Liver (tissue), 9 donors: Measurements from ENCODE around the gene HOMER3. TPM values are rescaled to one million over a fixed set of nuclear protein-coding genes. Genes with fewer than 3 reads are reported as not detected.

Experiments used
- DNase-seq: peaks from one replicate; pipeline ENCODE4 v3.0.0-alpha.2; 2017; ENCODE audit warnings: low spot score
- H3K27ac ChIP-seq, 2 donors: one replicate each; pipeline ENCODE4 v1.7.0; 2013; ENCODE audit warnings: inconsistent platforms in 2 of 2, low read length in 2 of 2, control low read depth in 1 of 2, low read depth in 1 of 2, mild to moderate bottlenecking in 1 of 2
- H3K27me3 ChIP-seq, 4 donors: one replicate each; pipeline versions ENCODE4 v1.6.1 to v1.7.0; 2013; ENCODE audit warnings: low read length in 3 of 4, inconsistent platforms in 1 of 4, mild to moderate bottlenecking in 1 of 4, moderate library complexity in 1 of 4; ENCODE audit not compliant: control insufficient read depth in 4 of 4, insufficient read depth in 4 of 4
- H3K36me3 ChIP-seq, 4 donors: one replicate each; pipeline versions ENCODE4 v1.6.1 to v1.7.0; 2013; ENCODE audit warnings: low read length in 3 of 4, mild to moderate bottlenecking in 3 of 4, low read depth in 1 of 4, moderate library complexity in 1 of 4; ENCODE audit not compliant: control insufficient read depth in 4 of 4, insufficient read depth in 3 of 4
- H3K4me1 ChIP-seq, 4 donors: one replicate each; pipeline versions ENCODE4 v1.6.1 to v1.7.0; 2013; ENCODE audit warnings: low read length in 3 of 4, mild to moderate bottlenecking in 3 of 4, moderate library complexity in 1 of 4; ENCODE audit not compliant: control insufficient read depth in 4 of 4, insufficient read depth in 4 of 4
- H3K4me3 ChIP-seq, 3 donors: one replicate each; pipeline versions ENCODE4 v1.6.1 to v1.7.0; 2013; ENCODE audit warnings: low read length in 3 of 3, control low read depth in 1 of 3, low read depth in 1 of 3, mild to moderate bottlenecking in 1 of 3
- H3K9ac ChIP-seq, 2 donors: one replicate each; pipeline ENCODE4 v1.7.0; 2013; ENCODE audit warnings: low read length in 2 of 2, mild to moderate bottlenecking in 2 of 2, moderate library complexity in 2 of 2, control low read depth in 1 of 2, low read depth in 1 of 2
- H3K9me3 ChIP-seq, 4 donors: one replicate each; pipeline versions ENCODE4 v1.6.1 to v1.7.0; 2013; ENCODE audit warnings: low read length in 3 of 4; ENCODE audit not compliant: control insufficient read depth in 4 of 4
- ATF3 ChIP-seq: IDR thresholded peaks from 2 replicates; pipeline ENCODE4 v1.6.1; 2016; ENCODE audit warnings: antibody characterized with exemption
- CTCF ChIP-seq: fragments of 150-350 bp; IDR thresholded peaks from 2 replicates; pipeline ENCODE4 v1.5.1; 2017; ENCODE audit warnings: improper control_type of control experiment, low read depth, low read length; ENCODE audit not compliant: missing input control
- EGR1 ChIP-seq, 2 donors: IDR thresholded peaks; 2 replicates each; pipeline ENCODE4 v1.6.1; 2016 to 2018; ENCODE audit warnings: antibody characterized with exemption in 2 of 2, low read depth in 2 of 2
- FOXA1 ChIP-seq: IDR thresholded peaks from 2 replicates; pipeline ENCODE4 v1.6.1; 2016; ENCODE audit warnings: antibody characterized with exemption
- FOXA2 ChIP-seq: IDR thresholded peaks from 2 replicates; pipeline ENCODE4 v1.6.1; 2016; ENCODE audit warnings: antibody characterized with exemption
- GABPA ChIP-seq, 2 donors: IDR thresholded peaks in 1 of 2; conservative IDR thresholded peaks in 1 of 2; 2 replicates each; pipeline ENCODE4 v1.6.1; 2016; ENCODE audit warnings: antibody characterized with exemption in 2 of 2, mild to moderate bottlenecking in 1 of 2, moderate library complexity in 1 of 2
- HNF4A ChIP-seq, 2 donors: conservative IDR thresholded peaks; 2 replicates each; pipeline ENCODE4 v1.6.1; 2016; ENCODE audit warnings: antibody characterized with exemption in 2 of 2, mild to moderate bottlenecking in 2 of 2
- HNF4G ChIP-seq: IDR thresholded peaks from 2 replicates; pipeline ENCODE4 v1.6.1; 2016; ENCODE audit warnings: antibody characterized with exemption
- JUND ChIP-seq, 2 donors: IDR thresholded peaks; 2 replicates each; pipeline ENCODE4 v1.6.1; 2016; ENCODE audit warnings: antibody characterized with exemption in 2 of 2
- MAX ChIP-seq: IDR thresholded peaks from 2 replicates; pipeline ENCODE4 v1.6.1; 2016; ENCODE audit warnings: antibody characterized with exemption
- NR2F2 ChIP-seq: IDR thresholded peaks from 2 replicates; pipeline ENCODE4 v1.6.1; 2016; ENCODE audit warnings: antibody characterized with exemption
- RAD21 ChIP-seq, 2 donors: IDR thresholded peaks; 2 replicates each; pipeline ENCODE4 v1.6.1; 2016; ENCODE audit warnings: antibody characterized with exemption in 2 of 2, mild to moderate bottlenecking in 2 of 2
- REST ChIP-seq: IDR thresholded peaks from 2 replicates; pipeline ENCODE4 v1.6.1; 2016; ENCODE audit warnings: antibody characterized with exemption, mild to moderate bottlenecking
- RXRA ChIP-seq, 2 donors: IDR thresholded peaks; 2 replicates each; pipeline ENCODE4 v1.6.1; 2017 to 2018; ENCODE audit warnings: antibody characterized with exemption in 2 of 2, mild to moderate bottlenecking in 1 of 2
- SP1 ChIP-seq: IDR thresholded peaks from 2 replicates; pipeline ENCODE4 v1.6.1; 2018; ENCODE audit warnings: antibody characterized with exemption, mild to moderate bottlenecking
- TAF1 ChIP-seq: conservative IDR thresholded peaks from 2 replicates; pipeline ENCODE4 v1.6.1; 2016; ENCODE audit warnings: antibody characterized with exemption, mild to moderate bottlenecking
- YY1 ChIP-seq: IDR thresholded peaks from 2 replicates; pipeline ENCODE4 v1.6.1; 2016; ENCODE audit warnings: antibody characterized with exemption, mild to moderate bottlenecking
- ZBTB33 ChIP-seq: IDR thresholded peaks from 2 replicates; pipeline ENCODE4 v1.6.1; 2016; ENCODE audit warnings: antibody characterized with exemption
- WGBS: extraction: QIAGEN DNeasy Blood & Tissue Kit; methylation state at CpG from one replicate; pipeline ENCODE4 v1.1.7; 2013; 5-methylcytosine and 5-hydroxymethylcytosine counted together
- polyA plus RNA-seq, 2 donors: library from polyadenylated mRNA; stranded (reverse) in 1 of 2; unstranded in 1 of 2; fragments of 200-250 nt in 1 of 2; fragments of >200 nt in 1 of 2; fragmentation: Nextera tagmentation in 1 of 2; extraction: Ambion mirVana in 1 of 2; gene quantifications; one replicate each; pipeline versions ENCODE4 v1.2.1 to v1.2.3, GENCODE V29; 2013 to 2015
- total RNA-seq, 2 donors: library from RNA; depleted of rRNA; stranded (reverse); fragments of >200 nt; gene quantifications; one replicate each; pipeline ENCODE4 v1.2.3, GENCODE V29; 2014
- donor health status: healthy.
- donor health status: healthy.
- donor health status: healthy.
- donor health status: healthy.
- donor health status: healthy.

Gene HOMER3
- total and polyA plus RNA-seq, 4 donors = 0.18 to 5.4 (median 3.5) TPM

GRCh38 chr19:18901491-18901890 is 39.5 kb downstream of the HOMER3 start:
- 95% methylated on average over 7 of the region's 7 CpGs for WGBS
- peaks cover under 1 to 59% (median 15%) of the 10 kb centered on the region in 4 donors for H3K36me3 ChIP-seq
- TF ChIP-seq YY1 = no peak
- no peak for TF ChIP-seq FOXA1
- TF ChIP-seq FOXA2 = no peak
- no peak for TF ChIP-seq CTCF
- no peak for TF ChIP-seq SP1
- TF ChIP-seq GABPA (IDR thresholded peaks at IDR 0.05 in 1 of 2, conservative IDR thresholded peaks at IDR 0.05 in 1 of 2) = no peak
- TF ChIP-seq HNF4G = no peak
- TF ChIP-seq MAX = no peak
- no peak for TF ChIP-seq RAD21 (IDR thresholded peaks at IDR 0.05)
- no peak for TF ChIP-seq REST
- TF ChIP-seq JUND (IDR thresholded peaks at IDR 0.05) = no peak
- TF ChIP-seq HNF4A (conservative IDR thresholded peaks at IDR 0.05) = no peak
- TF ChIP-seq ZBTB33 = no peak
- no peak for TF ChIP-seq NR2F2
- TF ChIP-seq ATF3 = no peak
- no peak for TF ChIP-seq TAF1
- no peak for TF ChIP-seq RXRA (IDR thresholded peaks at IDR 0.05)
- no peak for TF ChIP-seq EGR1 (IDR thresholded peaks at IDR 0.05; ENCODE audit: low read depth in 2 of 2)

More at GRCh38 chr19:18901491-18901890, 39.5 kb downstream of the HOMER3 start:
- Histone ChIP-seq H3K27me3 (no peaks in the 10 kb centered on the region), H3K27ac (no peak overlapping the region), H3K4me3 (no peak overlapping the region), H3K4me1 (peaks cover 0 to 8% (median under 1%) of the 10 kb centered on the region in 4 donors), H3K9me3 (no peaks in the 10 kb centered on the region), H3K9ac (no peak overlapping the region)
- DNase-seq = no peak
